GM21737 (cell line): ENCODE measurements around the gene SEC16A.
A peak's percentile ranks its signal among the peaks of the same experiment; 100 is the strongest.

Experiments
- ATAC-seq: cut with Tn5 transposase; IDR thresholded peaks from one replicate; pipeline ENCODE4 v1.9.1; 2021; ENCODE audit warnings: mild to moderate bottlenecking, moderate library complexity; ENCODE audit not compliant: unreplicated experiment

The SEC16A gene

GRCh38 chr9:136482793-136483588 lies at the start of gene SEC16A:
SEC16A (minus strand) TSS chr9:136483040; CDS start chr9:136477615, 5,425 bp downstream.
- peak; percentile 53 for ATAC-seq

- no peak for ATAC-seq
Measured at GRCh38 chr9:136531904-136532798, 49.3 kb upstream of the SEC16A start.

GRCh38 chr9:136531186-136531903 lies 48.5 kb upstream of the SEC16A start:
- no peak for ATAC-seq

GRCh38 chr9:136530461-136531089 lies 47.7 kb upstream of the SEC16A start:
- ATAC-seq, result no peak

- no peak for ATAC-seq
Measured at GRCh38 chr9:136529516-136530460, 46.9 kb upstream of the SEC16A start.

GRCh38 chr9:136528716-136529341 lies 46.0 kb upstream of the SEC16A start:
- ATAC-seq, result no peak

- ATAC-seq, result no peak
Measured at GRCh38 chr9:136527721-136528710, 45.2 kb upstream of the SEC16A start.

- no peak for ATAC-seq
Measured at GRCh38 chr9:136527131-136527530, 44.3 kb upstream of the SEC16A start.

- ATAC-seq, result no peak
Measured at GRCh38 chr9:136526625-136527066, 43.8 kb upstream of the SEC16A start.

GRCh38 chr9:136525841-136526499 lies 43.1 kb upstream of the SEC16A start:
- no peak for ATAC-seq

GRCh38 chr9:136525207-136525606 lies 42.4 kb upstream of the SEC16A start:
- no peak for ATAC-seq

- no peak for ATAC-seq
Measured at GRCh38 chr9:136522314-136523237, 39.7 kb upstream of the SEC16A start.

- ATAC-seq, result no peak
Measured at GRCh38 chr9:136521537-136521936, 38.7 kb upstream of the SEC16A start.

- no peak for ATAC-seq
Measured at GRCh38 chr9:136520053-136520540, 37.3 kb upstream of the SEC16A start.

- no peak for ATAC-seq
Measured at GRCh38 chr9:136519263-136520052, 36.6 kb upstream of the SEC16A start.
